HepG2 (cell line): ENCODE results near the gene UBE2M. TPM values are rescaled to one million over a fixed set of nuclear protein-coding genes. Genes with fewer than 3 reads are reported as not detected.

Source experiments
- HHEX ChIP-seq: IDR thresholded peaks from 2 replicates; pipeline ENCODE4 v1.6.1; 2016; ENCODE audit warnings: control low read depth
- JUND ChIP-seq: sonication (generic); formaldehyde crosslinking; IDR thresholded peaks from 2 replicates; pipeline ENCODE4 v1.8.0; 2022; ENCODE audit warnings: mild to moderate bottlenecking, missing genetic modification reagents
- MTF1 ChIP-seq: sonication (generic); formaldehyde crosslinking; IDR thresholded peaks from 2 replicates; pipeline ENCODE4 v1.5.0; 2020; ENCODE audit warnings: missing genetic modification reagents
- NCOR1 ChIP-seq: fragments of 200-600 bp; sonication (generic); IDR thresholded peaks from 2 replicates; pipeline ENCODE4 v1.7.0; 2017; ENCODE audit warnings: antibody characterized with exemption, low read length, borderline replicate concordance
- NFKB2 ChIP-seq: sonication (generic); formaldehyde crosslinking; IDR thresholded peaks from 2 replicates; pipeline ENCODE4 v1.4.0; 2020; ENCODE audit warnings: missing genetic modification reagents, borderline replicate concordance
- NR2C2 ChIP-seq: sonication (generic); formaldehyde crosslinking; IDR thresholded peaks from 2 replicates; pipeline ENCODE4 v1.4.0; 2020; ENCODE audit warnings: missing genetic modification reagents, mild to moderate bottlenecking, moderate library complexity, borderline replicate concordance
- SATB2 ChIP-seq: sonication (generic); formaldehyde crosslinking; IDR thresholded peaks from 2 replicates; pipeline ENCODE4 v1.5.0; 2020; ENCODE audit warnings: missing genetic modification reagents
- TBX3 ChIP-seq: fragments of 450-650 bp; IDR thresholded peaks from 2 replicates; pipeline ENCODE4 v1.6.1; 2017; ENCODE audit warnings: antibody characterized with exemption, mild to moderate bottlenecking, inconsistent platforms, borderline replicate concordance
- TCF12 ChIP-seq, 2 experiments: fragments of 450-650 bp in 1 of 2; sonication (generic) in 1 of 2; formaldehyde crosslinking in 1 of 2; IDR thresholded peaks; 2 replicates each; pipeline versions ENCODE4 v1.6.1 to v1.8.0; 2017 to 2022; ENCODE audit warnings: antibody characterized with exemption in 1 of 2, mild to moderate bottlenecking in 1 of 2, missing genetic modification reagents in 1 of 2, moderate library complexity in 1 of 2
- ZC3H4 ChIP-seq: sonication (generic); formaldehyde crosslinking; IDR thresholded peaks from 2 replicates; pipeline ENCODE4 v1.4.0; 2020; ENCODE audit warnings: missing genetic modification reagents, borderline replicate concordance
- ZFP36 ChIP-seq: fragments of 150-350 bp; IDR thresholded peaks from 2 replicates; pipeline ENCODE4 v1.6.1; 2018; ENCODE audit warnings: borderline replicate concordance, low read length, low read depth; ENCODE audit not compliant: partially characterized antibody
- ZNF331 ChIP-seq: sonication (generic); formaldehyde crosslinking; IDR thresholded peaks from 2 replicates; pipeline ENCODE4 v1.4.0; 2020; ENCODE audit warnings: missing genetic modification reagents
- ZNF367 ChIP-seq: sonication (generic); formaldehyde crosslinking; IDR thresholded peaks from 2 replicates; pipeline ENCODE4 v1.4.0; 2020; ENCODE audit warnings: missing genetic modification reagents, borderline replicate concordance
- ZSCAN9 ChIP-seq: IDR thresholded peaks from 2 replicates; pipeline ENCODE4 v1.6.1; 2016; ENCODE audit warnings: borderline replicate concordance
- ZZZ3 ChIP-seq: sonication (generic); formaldehyde crosslinking; IDR thresholded peaks from 2 replicates; pipeline ENCODE4 v1.4.0; 2020; ENCODE audit warnings: missing genetic modification reagents, mild to moderate bottlenecking, borderline replicate concordance
- polyA plus RNA-seq, 8 experiments: library from polyadenylated mRNA; depleted of rRNA in 3 of 8; stranded (reverse) in 7 of 8; unstranded in 1 of 8; fragments of >200 nt; fragmentation: Illumina TruSeq in 4 of 8; extraction: Trizol in 4 of 8; gene quantifications; 2 replicates each; pipeline versions ENCODE4 v1.2.1 to v1.2.3, GENCODE V29; 2011 to 2016; ENCODE audit warnings: low read depth in 4 of 8, missing spikeins in 1 of 8, mixed read lengths in 1 of 8; ENCODE audit not compliant: insufficient read depth in 1 of 8
- total RNA-seq, 5 experiments: library from RNA; depleted of rRNA; stranded (reverse); fragments of >200 nt; fragmentation: Illumina TruSeq; extraction: Trizol; gene quantifications; 2 replicates each; pipeline ENCODE4 v1.2.3, GENCODE V29; 2016; ENCODE audit warnings: low read depth in 1 of 5
- TF ChIP-seq, protein P1 (sequence below): sonication (generic); formaldehyde crosslinking; IDR thresholded peaks from one replicate; pipeline ENCODE4 v1.5.1; 2020; ENCODE audit warnings: mild to moderate bottlenecking, missing genetic modification reagents; ENCODE audit errors: not compliant biosample characterization
- TF ChIP-seq, protein P2 (sequence below): sonication (generic); formaldehyde crosslinking; IDR thresholded peaks from 2 replicates; pipeline ENCODE4 v1.9.0; 2022; ENCODE audit warnings: missing genetic modification reagents, mild to moderate bottlenecking, borderline replicate concordance
- TF ChIP-seq, protein P3 (sequence below): sonication (generic); formaldehyde crosslinking; IDR thresholded peaks from 2 replicates; pipeline ENCODE4 v1.8.0; 2022; ENCODE audit warnings: missing genetic modification reagents, mild to moderate bottlenecking, inconsistent platforms, borderline replicate concordance

UBE2M gene
- total and polyA plus RNA-seq, 2 of the 13 experiments (the other 11 are each of a cell fraction or from before 2014, with no cell fraction given): 36.2 to 50.3 TPM

DNA sequence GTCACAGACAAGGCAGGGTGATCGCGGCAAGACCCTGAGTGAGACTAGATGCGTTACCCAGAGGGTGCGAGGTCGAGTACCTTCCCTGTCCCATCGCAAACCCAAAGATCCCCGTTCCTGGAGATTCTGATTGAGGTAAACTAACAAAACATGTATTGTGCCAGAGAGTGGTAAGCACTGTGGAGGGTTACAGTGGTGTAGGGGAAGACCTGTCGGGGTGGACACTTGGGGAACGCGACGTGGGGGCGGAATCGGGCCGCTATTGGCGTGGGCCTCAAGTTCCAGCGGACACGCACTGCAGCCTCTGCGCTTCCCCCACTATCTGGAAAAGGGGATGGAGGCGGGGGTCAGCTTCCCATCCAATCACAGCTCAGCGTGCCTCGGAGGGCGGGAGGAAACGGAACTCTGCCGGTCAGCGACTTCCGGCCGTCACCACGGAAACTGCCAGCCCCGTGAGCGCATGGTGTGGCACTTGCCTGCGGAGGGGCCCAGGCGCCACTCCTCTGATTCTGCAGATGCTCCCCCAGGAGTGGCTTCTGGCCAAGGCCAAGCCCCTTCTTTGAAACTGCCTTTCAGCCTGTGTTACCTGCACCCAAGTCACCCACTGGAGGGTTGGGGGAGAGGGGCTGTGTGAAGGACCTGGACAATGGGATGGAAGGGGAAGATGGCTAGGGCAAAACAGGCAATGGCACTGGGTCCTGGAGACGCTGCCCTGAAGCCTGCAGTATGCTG, 1.0 kb upstream of the UBE2M start (continued):
- TF ChIP-seq, protein P1, sequence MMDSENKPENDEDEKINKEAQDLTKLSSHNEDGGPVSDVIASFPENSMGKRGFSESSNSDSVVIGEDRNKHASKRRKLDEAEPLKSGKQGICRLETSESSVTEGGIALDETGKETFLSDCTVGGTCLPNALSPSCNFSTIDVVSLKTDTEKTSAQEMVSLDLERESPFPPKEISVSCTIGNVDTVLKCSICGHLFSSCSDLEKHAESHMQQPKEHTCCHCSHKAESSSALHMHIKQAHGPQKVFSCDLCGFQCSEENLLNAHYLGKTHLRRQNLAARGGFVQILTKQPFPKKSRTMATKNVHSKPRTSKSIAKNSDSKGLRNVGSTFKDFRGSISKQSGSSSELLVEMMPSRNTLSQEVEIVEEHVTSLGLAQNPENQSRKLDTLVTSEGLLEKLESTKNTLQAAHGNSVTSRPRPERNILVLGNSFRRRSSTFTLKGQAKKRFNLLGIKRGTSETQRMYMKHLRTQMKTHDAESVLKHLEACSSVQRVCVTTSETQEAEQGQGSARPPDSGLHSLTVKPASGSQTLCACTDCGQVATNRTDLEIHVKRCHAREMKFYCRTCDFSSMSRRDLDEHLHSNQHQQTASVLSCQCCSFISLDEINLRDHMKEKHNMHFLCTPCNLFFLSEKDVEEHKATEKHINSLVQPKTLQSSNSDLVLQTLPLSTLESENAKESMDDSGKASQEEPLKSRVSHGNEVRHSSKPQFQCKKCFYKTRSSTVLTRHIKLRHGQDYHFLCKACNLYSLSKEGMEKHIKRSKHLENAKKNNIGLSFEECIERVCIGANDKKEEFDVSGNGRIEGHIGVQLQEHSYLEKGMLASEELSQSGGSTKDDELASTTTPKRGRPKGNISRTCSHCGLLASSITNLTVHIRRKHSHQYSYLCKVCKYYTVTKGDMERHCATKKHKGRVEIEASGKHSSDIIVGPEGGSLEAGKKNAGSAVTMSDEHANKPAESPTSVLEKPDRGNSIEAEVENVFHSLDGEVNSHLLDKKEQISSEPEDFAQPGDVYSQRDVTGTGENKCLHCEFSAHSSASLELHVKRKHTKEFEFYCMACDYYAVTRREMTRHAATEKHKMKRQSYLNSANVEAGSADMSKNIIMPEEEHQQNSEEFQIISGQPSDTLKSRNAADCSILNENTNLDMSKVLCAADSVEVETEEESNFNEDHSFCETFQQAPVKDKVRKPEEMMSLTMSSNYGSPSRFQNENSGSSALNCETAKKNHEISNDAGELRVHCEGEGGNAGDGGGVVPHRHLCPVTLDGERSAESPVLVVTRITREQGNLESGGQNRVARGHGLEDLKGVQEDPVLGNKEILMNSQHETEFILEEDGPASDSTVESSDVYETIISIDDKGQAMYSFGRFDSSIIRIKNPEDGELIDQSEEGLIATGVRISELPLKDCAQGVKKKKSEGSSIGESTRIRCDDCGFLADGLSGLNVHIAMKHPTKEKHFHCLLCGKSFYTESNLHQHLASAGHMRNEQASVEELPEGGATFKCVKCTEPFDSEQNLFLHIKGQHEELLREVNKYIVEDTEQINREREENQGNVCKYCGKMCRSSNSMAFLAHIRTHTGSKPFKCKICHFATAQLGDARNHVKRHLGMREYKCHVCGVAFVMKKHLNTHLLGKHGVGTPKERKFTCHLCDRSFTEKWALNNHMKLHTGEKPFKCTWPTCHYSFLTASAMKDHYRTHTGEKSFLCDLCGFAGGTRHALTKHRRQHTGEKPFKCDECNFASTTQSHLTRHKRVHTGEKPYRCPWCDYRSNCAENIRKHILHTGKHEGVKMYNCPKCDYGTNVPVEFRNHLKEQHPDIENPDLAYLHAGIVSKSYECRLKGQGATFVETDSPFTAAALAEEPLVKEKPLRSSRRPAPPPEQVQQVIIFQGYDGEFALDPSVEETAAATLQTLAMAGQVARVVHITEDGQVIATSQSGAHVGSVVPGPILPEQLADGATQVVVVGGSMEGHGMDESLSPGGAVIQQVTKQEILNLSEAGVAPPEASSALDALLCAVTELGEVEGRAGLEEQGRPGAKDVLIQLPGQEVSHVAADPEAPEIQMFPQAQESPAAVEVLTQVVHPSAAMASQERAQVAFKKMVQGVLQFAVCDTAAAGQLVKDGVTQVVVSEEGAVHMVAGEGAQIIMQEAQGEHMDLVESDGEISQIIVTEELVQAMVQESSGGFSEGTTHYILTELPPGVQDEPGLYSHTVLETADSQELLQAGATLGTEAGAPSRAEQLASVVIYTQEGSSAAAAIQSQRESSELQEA: peak; percentile 28
- peak; percentile 87 for TF ChIP-seq NR2C2
- TF ChIP-seq, protein P2, sequence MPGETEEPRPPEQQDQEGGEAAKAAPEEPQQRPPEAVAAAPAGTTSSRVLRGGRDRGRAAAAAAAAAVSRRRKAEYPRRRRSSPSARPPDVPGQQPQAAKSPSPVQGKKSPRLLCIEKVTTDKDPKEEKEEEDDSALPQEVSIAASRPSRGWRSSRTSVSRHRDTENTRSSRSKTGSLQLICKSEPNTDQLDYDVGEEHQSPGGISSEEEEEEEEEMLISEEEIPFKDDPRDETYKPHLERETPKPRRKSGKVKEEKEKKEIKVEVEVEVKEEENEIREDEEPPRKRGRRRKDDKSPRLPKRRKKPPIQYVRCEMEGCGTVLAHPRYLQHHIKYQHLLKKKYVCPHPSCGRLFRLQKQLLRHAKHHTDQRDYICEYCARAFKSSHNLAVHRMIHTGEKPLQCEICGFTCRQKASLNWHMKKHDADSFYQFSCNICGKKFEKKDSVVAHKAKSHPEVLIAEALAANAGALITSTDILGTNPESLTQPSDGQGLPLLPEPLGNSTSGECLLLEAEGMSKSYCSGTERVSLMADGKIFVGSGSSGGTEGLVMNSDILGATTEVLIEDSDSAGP (CRISPR knock-in tag): peak; percentile 82
- no peak for TF ChIP-seq MTF1 (CRISPR knock-in tag)
- 0 out of 2 replicates have a peak, but pooled peaks have one; percentile 15 for TF ChIP-seq JUND (CRISPR knock-in tag)
- TF ChIP-seq TBX3: no peak
- TF ChIP-seq ZNF331 (CRISPR knock-in tag): peak; percentile 71
- no peak for TF ChIP-seq ZFP36
- TF ChIP-seq HHEX (CRISPR knock-in tag): no peak
- peak; percentile 73; the same call in 1 of the 2 replicates for TF ChIP-seq ZSCAN9 (CRISPR knock-in tag)
- no peak for TF ChIP-seq ZNF367
- no peak for TF ChIP-seq TCF12 (IDR thresholded peaks at IDR 0.05)
- TF ChIP-seq TCF12 (CRISPR knock-in tag; IDR thresholded peaks at IDR 0.05): no peak
- TF ChIP-seq ZZZ3: peak; percentile 90
- TF ChIP-seq SATB2 (CRISPR knock-in tag): no peak
- no peak for TF ChIP-seq NFKB2 (CRISPR knock-in tag)
- TF ChIP-seq ZC3H4 (CRISPR knock-in tag): peak; percentile 97
- no peak for TF ChIP-seq NCOR1
- TF ChIP-seq, protein P3, sequence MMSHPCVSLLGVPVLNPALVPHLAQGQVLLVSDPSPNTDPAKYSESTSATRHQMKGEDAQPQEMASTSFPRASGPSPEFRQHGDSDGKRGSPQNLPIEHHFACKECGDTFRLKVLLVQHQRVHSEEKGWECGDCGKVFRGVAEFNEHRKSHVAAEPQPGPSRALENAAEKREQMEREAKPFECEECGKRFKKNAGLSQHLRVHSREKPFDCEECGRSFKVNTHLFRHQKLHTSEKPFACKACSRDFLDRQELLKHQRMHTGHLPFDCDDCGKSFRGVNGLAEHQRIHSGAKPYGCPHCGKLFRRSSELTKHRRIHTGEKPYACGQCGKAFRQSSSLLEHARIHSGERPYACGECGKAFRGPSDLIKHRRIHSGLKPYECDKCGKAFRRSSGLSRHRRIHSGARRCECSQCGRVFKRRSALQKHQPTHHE (CRISPR knock-in tag): no peak
